Measurements from ENCODE around the gene ZNRF1.

Gene ZNRF1

DNA sequence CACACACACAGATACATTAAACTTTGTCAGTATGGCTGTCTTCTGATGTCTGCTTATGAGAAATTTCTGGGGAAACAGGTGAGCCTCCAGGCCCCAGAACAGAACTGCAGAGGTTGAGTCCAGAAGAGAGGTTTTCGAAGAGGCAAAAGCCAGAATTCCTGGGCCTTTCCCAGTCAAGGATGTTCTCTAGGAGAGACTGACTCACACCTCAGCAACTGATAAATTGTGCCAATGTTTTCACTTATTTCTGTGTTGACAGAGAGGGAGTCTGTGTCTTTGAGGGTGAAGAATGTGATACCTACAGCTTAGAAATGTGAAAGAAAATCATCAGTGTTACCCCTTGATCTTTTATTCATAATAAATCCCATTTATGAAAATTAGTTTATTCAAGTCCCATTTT lies 87.5 kb downstream of the ZNRF1 start:
- TF ChIP-seq, protein P1, sequence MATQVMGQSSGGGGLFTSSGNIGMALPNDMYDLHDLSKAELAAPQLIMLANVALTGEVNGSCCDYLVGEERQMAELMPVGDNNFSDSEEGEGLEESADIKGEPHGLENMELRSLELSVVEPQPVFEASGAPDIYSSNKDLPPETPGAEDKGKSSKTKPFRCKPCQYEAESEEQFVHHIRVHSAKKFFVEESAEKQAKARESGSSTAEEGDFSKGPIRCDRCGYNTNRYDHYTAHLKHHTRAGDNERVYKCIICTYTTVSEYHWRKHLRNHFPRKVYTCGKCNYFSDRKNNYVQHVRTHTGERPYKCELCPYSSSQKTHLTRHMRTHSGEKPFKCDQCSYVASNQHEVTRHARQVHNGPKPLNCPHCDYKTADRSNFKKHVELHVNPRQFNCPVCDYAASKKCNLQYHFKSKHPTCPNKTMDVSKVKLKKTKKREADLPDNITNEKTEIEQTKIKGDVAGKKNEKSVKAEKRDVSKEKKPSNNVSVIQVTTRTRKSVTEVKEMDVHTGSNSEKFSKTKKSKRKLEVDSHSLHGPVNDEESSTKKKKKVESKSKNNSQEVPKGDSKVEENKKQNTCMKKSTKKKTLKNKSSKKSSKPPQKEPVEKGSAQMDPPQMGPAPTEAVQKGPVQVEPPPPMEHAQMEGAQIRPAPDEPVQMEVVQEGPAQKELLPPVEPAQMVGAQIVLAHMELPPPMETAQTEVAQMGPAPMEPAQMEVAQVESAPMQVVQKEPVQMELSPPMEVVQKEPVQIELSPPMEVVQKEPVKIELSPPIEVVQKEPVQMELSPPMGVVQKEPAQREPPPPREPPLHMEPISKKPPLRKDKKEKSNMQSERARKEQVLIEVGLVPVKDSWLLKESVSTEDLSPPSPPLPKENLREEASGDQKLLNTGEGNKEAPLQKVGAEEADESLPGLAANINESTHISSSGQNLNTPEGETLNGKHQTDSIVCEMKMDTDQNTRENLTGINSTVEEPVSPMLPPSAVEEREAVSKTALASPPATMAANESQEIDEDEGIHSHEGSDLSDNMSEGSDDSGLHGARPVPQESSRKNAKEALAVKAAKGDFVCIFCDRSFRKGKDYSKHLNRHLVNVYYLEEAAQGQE (IDR thresholded peaks at IDR 0.05; ENCODE audit: insufficient read depth in 1 of 2, low read depth in 2 of 2, low read length in 2 of 2), result no peak
- TF ChIP-seq FOXP2 (optimal IDR thresholded peaks at IDR 0.05; ENCODE audit: borderline replicate concordance, extremely low read depth, extremely low read length, insufficient read depth), result no peak
- no peak for TF ChIP-seq POLR2AphosphoS5 (IDR thresholded peaks at IDR 0.05; ENCODE audit: low read depth, low read length)
- TF ChIP-seq TAF1 (IDR thresholded peaks at IDR 0.05; ENCODE audit: borderline replicate concordance, insufficient read depth, low read length), result no peak
- no peak for TF ChIP-seq SIN3A (IDR thresholded peaks at IDR 0.05; ENCODE audit: borderline replicate concordance, insufficient read depth, low read length)

DNA sequence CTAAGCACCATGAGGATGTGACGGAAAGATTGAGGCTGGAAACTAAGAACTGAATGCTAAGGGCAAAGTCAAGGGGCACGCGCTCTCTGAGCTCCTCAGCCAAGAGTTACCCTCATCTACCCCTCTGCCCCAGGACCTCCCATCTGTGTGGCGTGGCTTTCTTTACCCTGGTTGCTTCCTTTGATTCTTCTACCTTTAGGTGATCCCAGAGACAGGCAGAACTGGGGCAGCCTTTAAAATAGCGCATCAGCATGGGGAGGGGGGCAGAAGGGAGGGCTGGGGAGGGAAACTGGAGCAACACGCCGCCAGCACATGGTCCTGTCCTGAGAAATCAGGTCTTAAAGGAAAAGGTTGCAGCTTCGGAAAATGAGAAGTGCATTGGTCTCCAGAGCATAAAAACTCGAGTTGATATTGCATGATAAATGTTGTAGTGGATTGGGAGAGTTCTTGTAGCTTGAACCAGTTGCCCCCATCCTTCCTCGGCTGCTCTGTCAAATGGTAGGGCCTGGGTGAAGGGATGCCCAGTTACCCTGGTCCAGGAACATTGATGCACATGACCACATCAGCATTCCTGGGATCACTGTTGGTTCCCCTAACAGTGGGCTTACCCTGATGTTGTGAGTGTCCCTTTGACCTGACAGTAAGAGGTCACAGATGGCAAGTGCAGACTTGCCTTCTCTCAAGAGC lies 88.0 kb downstream of the ZNRF1 start:
- TF ChIP-seq TAF1 (IDR thresholded peaks at IDR 0.05; ENCODE audit: borderline replicate concordance, insufficient read depth, low read length) (no peak), SIN3A (IDR thresholded peaks at IDR 0.05; ENCODE audit: borderline replicate concordance, insufficient read depth, low read length) (no peak), FOXP2 (optimal IDR thresholded peaks at IDR 0.05; ENCODE audit: borderline replicate concordance, extremely low read depth, extremely low read length, insufficient read depth) (no peak), POLR2AphosphoS5 (IDR thresholded peaks at IDR 0.05; ENCODE audit: low read depth, low read length) (no peak)
- TF ChIP-seq, protein P1 (IDR thresholded peaks at IDR 0.05; ENCODE audit: insufficient read depth in 1 of 2, low read depth in 2 of 2, low read length in 2 of 2), result no peak

DNA sequence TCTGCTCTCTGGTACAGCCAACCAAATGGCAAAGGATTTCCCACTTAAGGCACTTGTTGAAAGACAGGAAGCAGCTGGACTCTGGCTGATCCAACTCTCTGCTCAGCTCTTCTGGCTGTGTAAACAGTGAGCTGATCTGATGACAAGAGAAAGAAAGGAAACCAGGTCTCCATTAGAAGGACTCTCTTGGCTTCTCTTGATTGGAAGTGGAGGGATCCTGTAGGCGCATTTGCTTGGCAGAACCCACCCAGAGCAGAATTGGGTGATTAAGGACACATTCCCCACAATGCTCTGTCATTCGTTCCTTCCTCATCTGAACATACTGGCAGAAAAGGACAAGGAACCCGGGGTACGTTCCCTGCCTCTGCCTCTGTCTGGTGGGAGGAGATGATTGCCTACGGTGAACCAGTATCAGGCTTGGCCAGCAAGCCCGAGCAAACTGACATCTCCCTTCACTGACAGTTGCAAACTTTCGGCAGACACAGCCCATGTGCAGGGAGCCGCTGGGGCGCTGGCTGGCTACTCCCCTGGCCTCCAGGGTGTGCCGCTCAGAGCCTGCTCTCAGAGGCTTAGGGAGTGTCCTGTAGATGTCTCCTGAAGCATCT lies 88.7 kb downstream of the ZNRF1 start:
- TF ChIP-seq SIN3A (IDR thresholded peaks at IDR 0.05; ENCODE audit: borderline replicate concordance, insufficient read depth, low read length) (0 out of 2 replicates have a peak, but pooled peaks have one; percentile 51), FOXP2 (optimal IDR thresholded peaks at IDR 0.05; ENCODE audit: borderline replicate concordance, extremely low read depth, extremely low read length, insufficient read depth) (no peak)

DNA sequence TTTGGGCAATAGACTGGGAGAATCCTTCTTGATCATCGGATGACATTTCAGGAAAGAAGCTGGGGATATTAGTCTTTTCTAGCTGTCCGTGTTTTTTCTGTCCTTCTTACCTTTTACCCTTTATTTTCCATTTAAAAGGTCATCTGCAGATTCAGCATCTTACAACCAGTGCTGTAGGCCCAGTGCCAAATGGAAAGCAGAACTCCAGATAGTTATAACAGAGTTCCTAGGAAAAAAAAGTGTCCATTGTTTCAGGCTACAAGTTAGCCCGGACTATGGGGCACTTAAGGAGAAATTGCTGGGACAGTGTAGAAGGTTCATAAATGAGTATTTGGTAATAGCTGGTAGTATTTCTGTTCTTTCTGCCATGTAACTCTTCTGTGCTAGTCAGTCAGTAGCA lies 89.4 kb downstream of the ZNRF1 start:
- no peak for TF ChIP-seq POLR2AphosphoS5 (IDR thresholded peaks at IDR 0.05; ENCODE audit: low read depth, low read length)
- no peak for TF ChIP-seq FOXP2 (optimal IDR thresholded peaks at IDR 0.05; ENCODE audit: borderline replicate concordance, extremely low read depth, extremely low read length, insufficient read depth)
- TF ChIP-seq, protein P1 (IDR thresholded peaks at IDR 0.05; ENCODE audit: insufficient read depth in 1 of 2, low read depth in 2 of 2, low read length in 2 of 2), result no peak

DNA sequence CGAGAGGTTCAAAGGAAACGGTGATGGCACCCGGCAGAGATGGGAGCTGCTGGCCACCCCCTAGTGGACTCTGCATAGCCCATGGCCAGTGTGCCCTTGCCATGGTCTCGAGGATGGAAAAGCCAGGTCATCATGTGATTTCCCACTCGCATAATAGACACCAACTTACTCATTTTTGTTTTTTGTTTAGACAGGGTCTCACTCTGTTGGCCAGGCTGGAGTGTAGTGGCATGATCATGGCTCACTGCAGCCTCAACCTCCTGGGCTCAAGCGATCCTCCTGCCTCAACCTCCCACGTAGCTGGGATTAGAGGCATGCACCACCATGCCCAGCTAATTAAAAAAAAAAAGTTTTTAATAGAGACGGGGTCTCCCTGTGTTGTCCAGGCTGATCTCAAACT lies 90.1 kb downstream of the ZNRF1 start:
- TF ChIP-seq SIN3A (IDR thresholded peaks at IDR 0.05; ENCODE audit: borderline replicate concordance, insufficient read depth, low read length) (no peak), FOXP2 (optimal IDR thresholded peaks at IDR 0.05; ENCODE audit: borderline replicate concordance, extremely low read depth, extremely low read length, insufficient read depth) (no peak), POLR2AphosphoS5 (IDR thresholded peaks at IDR 0.05; ENCODE audit: low read depth, low read length) (no peak), TAF1 (IDR thresholded peaks at IDR 0.05; ENCODE audit: borderline replicate concordance, insufficient read depth, low read length) (no peak)
- TF ChIP-seq, protein P1 (IDR thresholded peaks at IDR 0.05; ENCODE audit: insufficient read depth in 1 of 2, low read depth in 2 of 2, low read length in 2 of 2), result no peak

Measured in PFSK-1 (cell line).